CD14-positive monocyte (primary cell): ENCODE measurements around the gene AFG1L. TPM values are rescaled to one million over a fixed set of nuclear protein-coding genes. Genes with fewer than 3 reads are reported as not detected.
A peak's percentile ranks its signal among the peaks of the same experiment; 100 is the strongest.

Experiments
- DNase-seq, 3 donors: peaks; one replicate each; pipeline ENCODE4 v3.0.0-alpha.2; 2011 to 2022
- H2AFZ ChIP-seq: 2 replicates; pipeline ENCODE4 v1.6.0; 2012; ENCODE audit warnings: mild to moderate bottlenecking, low read depth, low read length, inconsistent platforms; ENCODE audit not compliant: insufficient read depth, poor library complexity, severe bottlenecking
- H3K27ac ChIP-seq, 2 donors: 1 replicate in 1 of 2; 2 replicates in 1 of 2; pipeline ENCODE4 v1.5.1; 2012 to 2013; ENCODE audit warnings: low read length in 2 of 2, control low read depth in 1 of 2, inconsistent platforms in 1 of 2, low read depth in 1 of 2, mild to moderate bottlenecking in 1 of 2
- H3K27me3 ChIP-seq, 2 donors: one replicate each; pipeline versions ENCODE4 v1.6.0 to v1.6.1; 2011 to 2013; ENCODE audit warnings: low read length in 2 of 2; ENCODE audit not compliant: control insufficient read depth in 2 of 2, insufficient read depth in 2 of 2
- H3K36me3 ChIP-seq, 2 donors: replicated peaks in 1 of 2; 1 replicate in 1 of 2; 2 replicates in 1 of 2; pipeline versions ENCODE4 v1.5.1 to v1.6.1; 2012 to 2013; ENCODE audit warnings: low read length in 2 of 2, control low read depth in 1 of 2, inconsistent platforms in 1 of 2, mild to moderate bottlenecking in 1 of 2; ENCODE audit not compliant: insufficient read depth in 2 of 2, control insufficient read depth in 1 of 2
- H3K4me1 ChIP-seq, 2 donors: 1 replicate in 1 of 2; 2 replicates in 1 of 2; pipeline versions ENCODE4 v1.5.1 to v1.6.1; 2012 to 2013; ENCODE audit warnings: low read length in 2 of 2, control low read depth in 1 of 2, inconsistent platforms in 1 of 2, mild to moderate bottlenecking in 1 of 2, moderate library complexity in 1 of 2; ENCODE audit not compliant: insufficient read depth in 2 of 2, control insufficient read depth in 1 of 2
- H3K4me2 ChIP-seq: replicated peaks from 2 replicates; pipeline ENCODE3; 2012; ENCODE audit warnings: low read length, moderate library complexity, mild to moderate bottlenecking; ENCODE audit not compliant: poor library complexity, severe bottlenecking; ENCODE audit errors: extremely low read depth
- H3K4me3 ChIP-seq, 3 experiments: fragments of 200-600 bp in 1 of 3; sonication (generic) in 1 of 3; replicated peaks in 1 of 3; 1 replicate in 2 of 3; 2 replicates in 1 of 3; pipeline ENCODE4 v1.5.1; 2011 to 2013; ENCODE audit warnings: low read length in 3 of 3, mild to moderate bottlenecking in 3 of 3, control low read depth in 2 of 3, low read depth in 2 of 3, inconsistent platforms in 1 of 3, moderate library complexity in 1 of 3
- H3K79me2 ChIP-seq: 2 replicates; pipeline ENCODE4 v1.6.0; 2012; ENCODE audit warnings: mild to moderate bottlenecking, control low read depth, inconsistent platforms, low read length, moderate library complexity; ENCODE audit not compliant: insufficient read depth
- H3K9ac ChIP-seq: 2 replicates; pipeline ENCODE4 v1.6.0; 2017; ENCODE audit warnings: low read length, mild to moderate bottlenecking; ENCODE audit not compliant: insufficient read depth, poor library complexity, severe bottlenecking
- H3K9me3 ChIP-seq, 2 donors: replicated peaks in 1 of 2; 1 replicate in 1 of 2; 2 replicates in 1 of 2; pipeline versions ENCODE4 v1.5.1 to v1.6.1; 2012 to 2013; ENCODE audit warnings: low read length in 2 of 2, control low read depth in 1 of 2; ENCODE audit not compliant: control insufficient read depth in 1 of 2, insufficient read depth in 1 of 2
- H4K20me1 ChIP-seq: 2 replicates; pipeline ENCODE4 v1.6.0; 2012; ENCODE audit warnings: mild to moderate bottlenecking, low read length, control low read depth, moderate library complexity; ENCODE audit not compliant: insufficient read depth
- H3K27ac Mint-ChIP-seq, 7 donors: one replicate each; pipeline ENCODE4 v1.8.0; 2020; ENCODE audit warnings: mild to moderate bottlenecking in 7 of 7, mixed read lengths in 7 of 7, moderate library complexity in 6 of 7, inconsistent platforms in 2 of 7
- H3K27me3 Mint-ChIP-seq, 3 donors: one replicate each; pipeline ENCODE4 v1.8.0; 2021 to 2022; ENCODE audit warnings: low read depth in 3 of 3, mild to moderate bottlenecking in 3 of 3, mixed read lengths in 3 of 3, moderate library complexity in 3 of 3, inconsistent platforms in 1 of 3
- H3K36me3 Mint-ChIP-seq, 2 donors: one replicate each; pipeline ENCODE4 v1.8.0; 2020; ENCODE audit warnings: mixed read lengths in 2 of 2, inconsistent platforms in 1 of 2, mild to moderate bottlenecking in 1 of 2
- H3K4me1 Mint-ChIP-seq: one replicate; pipeline ENCODE4 v1.8.0; 2020; ENCODE audit warnings: mild to moderate bottlenecking, mixed read lengths
- H3K4me3 Mint-ChIP-seq, 2 donors: one replicate each; pipeline ENCODE4 v1.8.0; 2020; ENCODE audit warnings: mild to moderate bottlenecking in 2 of 2, mixed read lengths in 2 of 2, moderate library complexity in 1 of 2
- H3K9me3 Mint-ChIP-seq, 7 donors: one replicate each; pipeline ENCODE4 v1.8.0; 2020 to 2022; ENCODE audit warnings: mixed read lengths in 7 of 7, mild to moderate bottlenecking in 6 of 7, moderate library complexity in 6 of 7, inconsistent platforms in 2 of 7
- CTCF ChIP-seq: fragments of 200-600 bp; IDR thresholded peaks from one replicate; pipeline ENCODE4 v1.8.0; 2022; ENCODE audit warnings: antibody characterized with exemption, mild to moderate bottlenecking
- WGBS: methylation state at CpG from one replicate; pipeline ENCODE4 v1.1.5; 2013; ENCODE audit warnings: missing lambda C conversion rate; ENCODE audit not compliant: insufficient coverage; 5-methylcytosine and 5-hydroxymethylcytosine counted together
- intact Hi-C, 2 donors: fragments of 100-400 bp; cut with micrococcal nuclease; formaldehyde crosslinking; loops; one replicate each; pipeline versions ENCODE4 v1.15.0 to v1.15.1; 2023
- polyA plus RNA-seq, 3 donors: library from polyadenylated mRNA; depleted of rRNA in 1 of 3; unstranded in 2 of 3; stranded (reverse) in 1 of 3; fragments of 300-500 nt in 2 of 3; fragments of >200 nt in 1 of 3; fragmentation: Illumina TruSeq in 2 of 3; gene quantifications; 1 replicate in 2 of 3; 2 replicates in 1 of 3; pipeline ENCODE4 v1.2.3, GENCODE V29; 2012 to 2021

The AFG1L gene
- polyA plus RNA-seq, 3 donors = 0.95 to 2.8 (median 2.7) TPM

- peak overlapping the region in 1 of 2 donors; percentile 94 for H3K4me3 Mint-ChIP-seq
- H3K9me3 Mint-ChIP-seq = peaks cover 0 to 3% (median 0%) of the 10 kb centered on the region in 7 donors
- Histone ChIP-seq H3K4me1 (peaks cover 12 to 17% of the 10 kb centered on the region in 2 donors), H3K36me3 (no peaks in the 10 kb centered on the region), H3K4me2 (peak overlapping the region; percentile 82), H3K4me3 (peak overlapping the region in 2 of 3 experiments; percentile 69 to 93), H3K9me3 (no peaks in the 10 kb centered on the region), H4K20me1 (no peaks in the 10 kb centered on the region), H2AFZ (peak overlapping the region; percentile 98), H3K27me3 (no peaks in the 10 kb centered on the region), H3K79me2 (peaks cover 19% of the 10 kb centered on the region), H3K27ac (peak overlapping the region; percentile 95 to 97), H3K9ac (peak overlapping the region; percentile 93)
- WGBS = 85% methylated on average over 10 of the region's 19 CpGs
- peaks cover 20% of the 10 kb centered on the region for H3K4me1 Mint-ChIP-seq
- H3K27ac Mint-ChIP-seq = peak overlapping the region; percentile 97 to 100 (median 99)
- peaks cover 0 to 2% (median 0%) of the 10 kb centered on the region in 3 donors for H3K27me3 Mint-ChIP-seq
- intact Hi-C loops = loop anchor here (1.0 to 2.0 kb wide), 2 partner anchors 32 to 33 kb away; partner anchors contain the start of gene SNX3 (in 2 of the 2)
- H3K36me3 Mint-ChIP-seq = no peaks in the 10 kb centered on the region
- peak in 1 of 3 donors; percentile 20 for DNase-seq
- TF ChIP-seq CTCF = no peak
Observed at GRCh38 chr6:108293527-108294296, 1.1 kb upstream of the AFG1L start.

- no peaks in the 10 kb centered on the region for H3K36me3 Mint-ChIP-seq
- H3K9me3 Mint-ChIP-seq = peaks cover 0 to 3% (median 0%) of the 10 kb centered on the region in 7 donors
- Histone ChIP-seq H3K4me1 (peaks cover 12 to 17% of the 10 kb centered on the region in 2 donors), H3K36me3 (no peaks in the 10 kb centered on the region), H4K20me1 (no peaks in the 10 kb centered on the region), H3K9me3 (no peaks in the 10 kb centered on the region), H3K27me3 (no peaks in the 10 kb centered on the region), H3K9ac (peak overlapping the region; percentile 93), H2AFZ (peak overlapping the region; percentile 98), H3K4me3 (peak overlapping the region; percentile 69 to 93 (median 74)), H3K4me2 (peak overlapping the region; percentile 82), H3K79me2 (peaks cover 19% of the 10 kb centered on the region), H3K27ac (peak overlapping the region; percentile 95 to 97)
- H3K27ac Mint-ChIP-seq = peak overlapping the region; percentile 97 to 100 (median 99)
- intact Hi-C loops = loop anchor here (1.0 to 2.0 kb wide), 2 partner anchors 33 to 34 kb away; partner anchors contain the start of gene SNX3 (in 2 of the 2)
- no peak for DNase-seq
- H3K27me3 Mint-ChIP-seq = peaks cover 0 to 2% (median 0%) of the 10 kb centered on the region in 3 donors
- peaks cover 24% of the 10 kb centered on the region for H3K4me1 Mint-ChIP-seq
- WGBS = 0% methylated on average over 6 of the region's 16 CpGs
- TF ChIP-seq CTCF = no peak
- peak overlapping the region; percentile 94 to 98 for H3K4me3 Mint-ChIP-seq
Observed at GRCh38 chr6:108294297-108294726, 542 bp upstream of the AFG1L start.
